Stimulated activated CD8-positive, alpha-beta memory T cell treated with anti-CD3 and anti-CD28 coated beads, Interleukin-4, amount 100 ng/mL, for 24 hours (primary cell): Measurements from ENCODE around the gene CYP24A1.

ENCODE experiments used
- DNase-seq: peaks from one replicate; pipeline ENCODE4 v3.0.0-alpha.2; 2020; ENCODE audit warnings: low read depth

Gene CYP24A1

GRCh38 chr20:54173653-54174456 is at the start of gene CYP24A1:
Gene CYP24A1 (minus strand): TSS chr20:54173986. CDS start chr20:54173579, 407 bp downstream.
- DNase-seq, result no peak

GRCh38 chr20:54223285-54223684 is 49.5 kb upstream of the CYP24A1 start:
- no peak for DNase-seq

GRCh38 chr20:54221996-54222890 is 48.5 kb upstream of the CYP24A1 start:
- no peak for DNase-seq

GRCh38 chr20:54221353-54221752 is 47.6 kb upstream of the CYP24A1 start:
- DNase-seq, result no peak

- DNase-seq, result no peak
Measured at GRCh38 chr20:54220722-54221121, 46.9 kb upstream of the CYP24A1 start.

- no peak for DNase-seq
Measured at GRCh38 chr20:54219751-54220426, 46.1 kb upstream of the CYP24A1 start.

- no peak for DNase-seq
Measured at GRCh38 chr20:54218470-54218869, 44.7 kb upstream of the CYP24A1 start.

- DNase-seq, result no peak
Measured at GRCh38 chr20:54217762-54218161, 44.0 kb upstream of the CYP24A1 start.

- DNase-seq, result no peak
Measured at GRCh38 chr20:54215157-54215789, 41.5 kb upstream of the CYP24A1 start.

- DNase-seq, result no peak
Measured at GRCh38 chr20:54214566-54214965, 40.8 kb upstream of the CYP24A1 start.

- DNase-seq, result no peak
Measured at GRCh38 chr20:54212871-54213270, 39.1 kb upstream of the CYP24A1 start.

GRCh38 chr20:54212226-54212625 is 38.4 kb upstream of the CYP24A1 start:
- DNase-seq, result no peak

GRCh38 chr20:54209216-54209813 is 35.5 kb upstream of the CYP24A1 start:
- DNase-seq, result no peak

GRCh38 chr20:54208548-54209176 is 34.9 kb upstream of the CYP24A1 start:
- no peak for DNase-seq

GRCh38 chr20:54207743-54208547 is 34.2 kb upstream of the CYP24A1 start, which contains the start of gene PFDN4:
Gene PFDN4 (plus strand): TSS chr20:54208087. CDS start chr20:54208101, 14 bp downstream.
- peak; percentile 65 for DNase-seq

- no peak for DNase-seq
Measured at GRCh38 chr20:54207053-54207742, 33.4 kb upstream of the CYP24A1 start.

GRCh38 chr20:54205450-54205849 is 31.7 kb upstream of the CYP24A1 start:
- no peak for DNase-seq

GRCh38 chr20:54204481-54204880 is 30.7 kb upstream of the CYP24A1 start:
- no peak for DNase-seq

- DNase-seq, result no peak
Measured at GRCh38 chr20:54204063-54204462, 30.3 kb upstream of the CYP24A1 start.
